Astrocyte (in vitro differentiated cells and primary cell): ENCODE results near the gene PTPRT. TPM values are rescaled to one million over a fixed set of nuclear protein-coding genes. Genes with fewer than 3 reads are reported as not detected.

Source experiments
- DNase-seq: peaks from one replicate; pipeline ENCODE4 v3.0.0-alpha.2; 2010; ENCODE audit warnings: low read depth
- FAIRE-seq: peaks from 2 replicates; lab custom pipeline; 2011; peaks lifted over from hg19 to GRCh38; lab: Jason Lieb, UNC
- H2AFZ ChIP-seq: 2 replicates; pipeline ENCODE4 v1.6.0; 2012; ENCODE audit warnings: low read depth, low read length, inconsistent platforms
- H3K27ac ChIP-seq: 2 replicates; pipeline ENCODE4 v1.5.1; 2011; ENCODE audit warnings: low read depth, low read length, inconsistent platforms
- H3K27me3 ChIP-seq: 2 replicates; pipeline ENCODE4 v1.6.0; 2011; ENCODE audit warnings: low read length, inconsistent platforms; ENCODE audit not compliant: insufficient read depth
- H3K36me3 ChIP-seq: 2 replicates; pipeline ENCODE4 v1.5.1; 2011; ENCODE audit warnings: low read length, inconsistent platforms; ENCODE audit not compliant: insufficient read depth
- H3K4me1 ChIP-seq: 2 replicates; pipeline ENCODE4 v1.5.1; 2011; ENCODE audit warnings: low read length, inconsistent platforms; ENCODE audit not compliant: insufficient read depth
- H3K4me2 ChIP-seq: 2 replicates; pipeline ENCODE4 v1.6.0; 2012; ENCODE audit warnings: low read length, inconsistent platforms
- H3K4me3 ChIP-seq: 2 replicates; pipeline ENCODE4 v1.5.1; 2011; ENCODE audit warnings: low read depth, mild to moderate bottlenecking, low read length, inconsistent platforms; ENCODE audit not compliant: insufficient read depth
- H3K79me2 ChIP-seq: 2 replicates; pipeline ENCODE4 v1.6.0; 2012; ENCODE audit warnings: mild to moderate bottlenecking, low read length, inconsistent platforms; ENCODE audit not compliant: insufficient read depth
- H3K9ac ChIP-seq: 2 replicates; pipeline ENCODE4 v1.6.0; 2012; ENCODE audit warnings: mild to moderate bottlenecking, low read length, inconsistent platforms
- H3K9me3 ChIP-seq: 2 replicates; pipeline ENCODE4 v1.5.1; 2012; ENCODE audit warnings: low read depth, mild to moderate bottlenecking, low read length, inconsistent platforms; ENCODE audit not compliant: insufficient read depth
- H4K20me1 ChIP-seq: 2 replicates; pipeline ENCODE4 v1.6.0; 2012; ENCODE audit warnings: low read length, inconsistent platforms; ENCODE audit not compliant: insufficient read depth
- H3K27ac Mint-ChIP-seq: one replicate; pipeline ENCODE4 v1.8.0; 2021; ENCODE audit warnings: mild to moderate bottlenecking, mixed read lengths; ENCODE audit not compliant: unreplicated experiment
- H3K27me3 Mint-ChIP-seq: one replicate; pipeline ENCODE4 v1.8.0; 2021; ENCODE audit warnings: low read depth, mixed read lengths; ENCODE audit not compliant: unreplicated experiment
- H3K36me3 Mint-ChIP-seq: one replicate; pipeline ENCODE4 v1.8.0; 2021; ENCODE audit warnings: low read depth, mixed read lengths; ENCODE audit not compliant: unreplicated experiment
- H3K4me1 Mint-ChIP-seq: one replicate; pipeline ENCODE4 v1.8.0; 2021; ENCODE audit warnings: low read depth, mixed read lengths; ENCODE audit not compliant: unreplicated experiment
- H3K4me3 Mint-ChIP-seq: one replicate; pipeline ENCODE4 v1.8.0; 2021; ENCODE audit warnings: mild to moderate bottlenecking, moderate library complexity, mixed read lengths; ENCODE audit not compliant: unreplicated experiment
- H3K9me3 Mint-ChIP-seq: one replicate; pipeline ENCODE4 v1.8.0; 2021; ENCODE audit warnings: mild to moderate bottlenecking, mixed read lengths; ENCODE audit not compliant: unreplicated experiment
- CTCF ChIP-seq: IDR thresholded peaks from 2 replicates; pipeline ENCODE4 v1.5.1; 2011; ENCODE audit warnings: low read depth, mild to moderate bottlenecking, inconsistent platforms, low read length, moderate library complexity; ENCODE audit not compliant: insufficient read depth
- EZH2 ChIP-seq: IDR thresholded peaks from 2 replicates; pipeline ENCODE4 v1.6.1; 2012; ENCODE audit warnings: mild to moderate bottlenecking, low read length, inconsistent platforms; ENCODE audit not compliant: insufficient read depth
- total RNA-seq: library from RNA; stranded (reverse); gene quantifications from 2 replicates; pipeline ENCODE4 v1.2.1, GENCODE V29; 2021

The PTPRT gene
- total RNA-seq, 1 donor from 2014 or later: 0.25 TPM

GRCh38 chr20:42919316-42919715, 270.4 kb downstream of the PTPRT start:
- FAIRE-seq: no peak
- no peak overlapping the region for H3K4me2 ChIP-seq
- H3K9me3 ChIP-seq: peaks cover 5% of the 10 kb centered on the region
- Mint-ChIP-seq H3K27me3 (no peaks in the 10 kb centered on the region), H3K4me1 (no peaks in the 10 kb centered on the region), H3K27ac (no peak overlapping the region), H3K36me3 (no peaks in the 10 kb centered on the region), H3K4me3 (no peak overlapping the region), H3K9me3 (peaks cover 7% of the 10 kb centered on the region)
- H3K36me3 ChIP-seq: no peaks in the 10 kb centered on the region
- no peak overlapping the region for H3K4me3 ChIP-seq
- H2AFZ ChIP-seq: no peak overlapping the region
- no peak overlapping the region for H3K27ac ChIP-seq
- no peaks in the 10 kb centered on the region for H3K79me2 ChIP-seq
- H4K20me1 ChIP-seq: no peaks in the 10 kb centered on the region
- H3K4me1 ChIP-seq: no peaks in the 10 kb centered on the region
- DNase-seq: no peak
- no peak overlapping the region for H3K9ac ChIP-seq
- TF ChIP-seq EZH2 (no peak), CTCF (no peak)
- H3K27me3 ChIP-seq: no peaks in the 10 kb centered on the region

DNA sequence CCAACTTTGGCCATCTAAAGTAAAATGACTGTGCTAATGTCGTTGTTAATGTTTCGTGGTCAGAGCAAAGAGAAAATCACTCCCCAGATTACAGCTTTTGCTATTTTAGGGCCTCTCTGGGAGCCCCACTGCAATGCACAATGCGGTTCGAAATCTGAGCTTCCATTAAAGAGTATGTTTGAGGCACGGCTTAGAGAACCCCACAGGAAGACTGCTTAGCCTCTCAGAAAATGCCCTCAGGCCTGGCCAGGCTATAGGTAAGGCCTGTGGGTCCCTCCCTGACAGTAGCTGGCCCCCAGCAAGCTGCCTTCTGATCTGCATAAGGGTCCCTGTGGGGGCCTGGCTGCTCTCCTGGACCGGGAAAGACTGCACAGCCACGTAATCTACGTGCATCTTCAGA, 274.6 kb downstream of the PTPRT start:
- H2AFZ ChIP-seq: no peak overlapping the region

More for the DNA sequence above, 274.6 kb downstream of the PTPRT start:
- H3K27ac ChIP-seq: no peak overlapping the region
- no peak overlapping the region for H3K4me2 ChIP-seq
- H3K79me2 ChIP-seq: no peaks in the 10 kb centered on the region
- no peaks in the 10 kb centered on the region for H4K20me1 ChIP-seq
- FAIRE-seq (no peak), DNase-seq (no peak)
- no peak overlapping the region for H3K27ac Mint-ChIP-seq
- no peaks in the 10 kb centered on the region for H3K9me3 Mint-ChIP-seq
- no peaks in the 10 kb centered on the region for H3K36me3 Mint-ChIP-seq
- H3K4me3 Mint-ChIP-seq: no peak overlapping the region
- H3K4me1 ChIP-seq: no peaks in the 10 kb centered on the region
- no peaks in the 10 kb centered on the region for H3K4me1 Mint-ChIP-seq
- H3K36me3 ChIP-seq: no peaks in the 10 kb centered on the region
- H3K9ac ChIP-seq: no peak overlapping the region
- no peak overlapping the region for H3K4me3 ChIP-seq
- TF ChIP-seq EZH2 (no peak), CTCF (no peak)
- no peaks in the 10 kb centered on the region for H3K27me3 Mint-ChIP-seq
- no peaks in the 10 kb centered on the region for H3K27me3 ChIP-seq
- peaks cover 5% of the 10 kb centered on the region for H3K9me3 ChIP-seq
